Activated CD8-positive, alpha-beta memory T cell treated with anti-CD3 and anti-CD28 coated beads for 24 hours (primary cell): Measurements from ENCODE around the gene GYG1.
"Not testable (repeated sequence)": the region's sequence is repeated elsewhere in the genome, so short reads cannot be mapped to it uniquely, and the experiment has no call there.

Experiments used
- DNase-seq: peaks from one replicate; pipeline ENCODE4 v3.0.0-alpha.2; 2020

Gene GYG1

DNA sequence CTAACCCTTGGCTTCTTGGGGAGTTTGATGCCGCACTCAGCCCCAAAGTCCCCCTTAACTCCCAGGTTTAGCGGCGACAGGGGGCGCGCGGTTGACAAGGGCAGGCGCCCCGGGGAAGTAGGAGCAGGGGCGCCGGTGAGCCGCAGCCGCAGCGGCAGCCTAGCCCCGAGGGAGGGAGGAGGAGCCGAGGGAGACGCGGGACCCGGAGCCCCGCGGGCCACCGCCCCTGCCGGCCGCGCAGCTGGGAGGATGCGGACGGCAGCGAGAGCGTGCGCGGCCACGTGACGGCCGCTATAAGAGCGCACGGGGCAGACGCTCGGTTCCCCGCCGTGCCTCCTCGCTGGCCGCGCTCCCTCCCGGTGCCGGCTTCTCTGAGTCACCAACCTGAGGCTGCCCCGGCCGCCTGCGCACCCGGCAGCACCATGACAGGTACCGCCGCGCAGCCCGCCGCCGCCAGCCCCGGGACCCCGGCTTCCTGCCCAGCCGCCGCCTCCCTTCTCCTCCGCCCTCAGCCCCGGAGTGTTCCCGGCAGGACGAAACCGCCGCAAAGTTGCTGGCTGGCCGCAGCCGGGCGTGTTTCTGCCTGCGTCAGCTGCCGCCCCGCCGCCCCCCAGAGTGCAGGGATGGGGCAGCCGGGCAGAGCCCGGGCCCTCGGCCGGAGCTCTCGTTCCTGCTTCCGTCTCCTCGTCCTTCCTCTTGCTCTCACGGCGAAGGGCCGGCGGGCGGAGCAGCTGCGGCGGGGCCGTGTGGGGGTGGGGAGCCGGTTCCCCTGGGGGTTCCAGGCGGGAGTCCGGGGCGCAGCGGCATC lies at the start of gene GYG1:
Gene GYG1, plus strand, starts transcription at position 322 of the 808 bp plus-strand sequence. Its CDS starts 101 bp downstream, at position 423.
- DNase-seq, result peak; percentile 90

DNA sequence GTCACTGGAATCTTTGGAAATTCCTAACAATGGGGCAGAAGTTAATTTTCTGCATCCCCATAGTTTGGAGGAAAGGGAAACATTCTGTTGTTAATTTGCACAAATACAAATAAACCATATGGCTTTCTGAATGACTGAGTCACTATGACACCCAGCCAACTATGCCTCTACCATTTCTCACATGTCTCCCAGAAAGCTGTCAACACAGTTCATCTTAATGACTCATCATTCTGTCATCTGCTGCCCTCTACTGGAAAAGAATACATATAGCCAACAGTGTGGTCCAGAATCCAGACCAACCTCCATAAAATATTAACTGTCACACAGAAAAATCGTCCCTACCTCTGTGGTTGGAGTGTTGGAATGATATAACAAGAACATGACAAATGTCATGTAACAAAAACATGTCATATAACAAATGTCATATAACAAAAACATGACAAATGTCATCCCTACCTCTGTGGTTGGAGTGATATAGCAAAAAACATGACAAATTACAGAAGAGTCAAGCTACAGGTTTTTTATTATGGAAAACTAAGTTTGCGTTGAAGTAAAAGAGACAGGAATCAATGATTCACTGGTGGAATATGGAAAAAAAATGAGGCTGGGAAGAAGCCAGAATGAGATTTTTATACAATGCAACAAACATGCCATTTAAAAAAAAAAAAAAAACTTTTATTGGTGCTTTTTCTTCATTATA lies 47.7 kb upstream of the GYG1 start:
- DNase-seq, result no peak

- no peak for DNase-seq
These were observed 46.2 kb upstream of the GYG1 start for GRCh38 chr3:148945116-148945515.

GRCh38 chr3:148948913-148949657 lies 42.3 kb upstream of the GYG1 start:
- DNase-seq, result no peak

DNA sequence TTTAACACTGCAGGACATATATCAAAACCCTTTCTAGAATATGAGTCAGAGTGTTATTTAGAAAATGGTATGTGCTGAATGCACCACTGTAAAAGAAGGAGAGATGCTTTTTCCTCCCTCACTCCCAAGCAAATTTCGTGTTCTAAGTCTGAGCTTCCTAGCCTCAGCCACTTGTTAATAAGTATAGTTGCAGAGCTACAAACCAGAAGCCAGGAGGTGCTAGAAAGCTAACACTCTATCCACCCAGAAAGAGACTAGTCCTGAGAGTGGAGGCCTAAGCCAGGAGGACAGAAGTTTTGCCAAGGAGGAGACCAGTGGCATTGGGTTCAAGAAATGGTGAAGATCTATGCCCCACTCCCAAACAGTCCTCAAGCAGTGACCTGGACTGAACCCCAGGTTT lies 40.5 kb upstream of the GYG1 start:
- no peak for DNase-seq

GRCh38 chr3:148951599-148952361 lies 39.6 kb upstream of the GYG1 start:
- no peak for DNase-seq

DNA sequence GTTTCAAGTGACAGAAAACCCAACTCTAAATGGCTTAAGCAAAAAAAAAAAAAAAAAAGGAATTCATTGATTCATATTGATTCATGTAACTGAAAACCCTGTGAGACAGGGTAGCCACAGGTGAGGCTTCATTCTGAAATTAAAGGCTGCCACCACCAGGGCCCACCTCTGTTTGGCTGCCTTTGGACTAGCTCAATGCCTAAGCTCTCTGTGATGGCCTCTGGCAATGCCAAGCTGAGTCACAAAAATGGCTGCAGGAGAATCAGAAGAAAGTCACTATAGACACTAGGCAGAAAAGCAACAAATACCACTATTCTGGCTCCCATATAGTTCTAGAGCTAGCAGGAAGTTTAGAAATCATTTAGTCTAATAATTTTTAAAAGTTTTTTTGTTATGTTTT lies 38.2 kb upstream of the GYG1 start:
- DNase-seq, result no peak

- no peak for DNase-seq
These were observed 36.4 kb upstream of the GYG1 start for GRCh38 chr3:148954981-148955380.

DNA sequence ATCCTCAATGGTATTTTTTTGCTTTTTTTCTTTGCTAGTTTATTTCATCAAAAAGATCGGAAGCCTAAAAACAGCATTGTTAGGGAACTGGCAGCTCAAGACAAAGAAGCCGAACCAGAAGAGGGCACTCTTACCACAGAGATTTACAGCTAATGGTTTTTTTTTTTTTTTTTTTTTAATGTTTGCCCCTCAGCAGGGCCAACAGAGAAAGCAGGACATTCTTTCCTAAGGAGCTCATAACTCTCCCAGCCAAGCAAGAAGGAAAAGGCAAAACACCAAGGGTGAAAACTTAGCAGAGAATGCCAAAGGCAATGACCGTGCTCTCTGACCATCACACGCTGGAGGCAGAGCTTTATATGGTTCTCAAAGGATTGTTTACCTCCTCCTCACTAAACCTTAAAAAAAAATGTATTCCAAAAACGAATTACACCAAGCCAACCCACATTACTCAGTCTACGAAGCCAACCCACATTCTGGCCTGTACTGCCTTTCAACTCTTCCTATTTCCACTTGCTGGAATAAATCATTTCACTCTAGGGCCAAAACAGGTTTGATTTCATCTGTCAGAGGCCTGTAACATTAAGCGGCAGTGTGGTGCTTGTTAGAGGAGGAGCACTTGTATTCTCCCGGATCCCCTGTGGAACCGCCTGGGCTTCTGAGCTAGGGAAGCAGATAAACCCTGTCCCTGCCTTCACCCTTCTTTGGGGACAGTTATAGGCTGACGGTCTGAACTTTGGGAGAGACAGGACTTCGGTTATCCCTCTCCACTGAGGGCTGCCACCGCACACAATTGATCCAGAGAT lies 35.6 kb upstream of the GYG1 start:
- no peak for DNase-seq

GRCh38 chr3:148957586-148957985 lies 33.8 kb upstream of the GYG1 start:
- no peak for DNase-seq

GRCh38 chr3:148958696-148959095 lies 32.6 kb upstream of the GYG1 start:
- DNase-seq, result no peak

GRCh38 chr3:148962513-148962912 lies 28.8 kb upstream of the GYG1 start:
- DNase-seq, result no peak

GRCh38 chr3:148964809-148965208 lies 26.5 kb upstream of the GYG1 start:
- no peak for DNase-seq

GRCh38 chr3:148968321-148968720 lies 23.0 kb upstream of the GYG1 start:
- no peak for DNase-seq

DNA sequence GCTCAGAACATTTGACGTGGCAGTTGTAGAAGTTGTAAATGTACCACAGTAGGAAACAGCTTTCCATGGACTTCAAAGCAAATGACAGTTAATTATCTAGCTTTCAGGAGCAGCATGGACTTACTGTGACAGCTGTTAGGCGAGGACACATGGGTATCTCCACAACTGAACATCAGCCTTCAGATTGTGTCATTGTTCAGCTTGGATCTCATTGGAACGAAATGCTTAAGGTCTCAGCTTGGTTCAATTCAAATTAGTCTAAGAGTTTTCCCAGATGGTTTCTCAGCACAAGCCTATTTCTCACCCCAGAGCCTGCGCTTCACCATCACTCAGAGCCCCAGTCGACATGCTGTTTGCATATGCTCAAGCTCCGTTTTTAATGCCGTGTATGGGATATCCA lies 21.1 kb upstream of the GYG1 start:
- no peak for DNase-seq

DNA sequence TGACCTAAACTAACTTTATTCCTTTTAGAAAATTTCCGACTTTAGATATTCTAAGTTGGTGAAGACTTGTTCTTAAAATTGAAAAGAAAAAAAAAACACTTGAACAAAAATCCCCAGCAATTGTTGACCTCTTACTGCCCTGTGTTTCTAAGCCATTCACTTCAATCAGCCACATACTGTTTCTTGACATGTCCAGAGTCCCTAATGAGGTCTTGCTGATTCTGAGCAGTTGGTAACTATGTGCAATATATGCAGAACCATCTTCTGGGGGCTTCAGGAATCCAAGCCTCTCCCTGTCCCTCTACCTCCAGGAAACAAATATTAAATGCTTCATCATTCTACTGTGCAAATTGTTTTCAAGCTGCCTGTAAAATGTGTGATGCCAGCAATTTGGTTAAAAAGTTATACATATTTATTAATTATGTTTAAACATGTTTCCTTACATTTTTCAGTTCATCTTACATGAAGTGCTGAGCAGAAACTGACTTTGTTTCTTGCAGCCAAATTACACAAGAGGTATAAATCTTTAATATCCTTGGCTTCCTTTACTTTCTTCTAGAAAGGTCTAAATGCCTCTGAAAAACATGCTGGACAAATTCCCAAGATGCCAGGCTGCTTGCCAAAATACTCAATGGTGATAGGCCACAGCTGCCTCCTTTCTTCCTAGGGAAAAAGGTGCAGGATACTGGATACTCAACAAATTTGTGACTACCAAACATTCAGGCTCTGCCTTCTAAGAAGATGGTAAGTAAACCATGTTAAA lies 19.8 kb upstream of the GYG1 start:
- DNase-seq, result no peak

- no peak for DNase-seq
These were observed 16.6 kb upstream of the GYG1 start for GRCh38 chr3:148974726-148975125.

DNA sequence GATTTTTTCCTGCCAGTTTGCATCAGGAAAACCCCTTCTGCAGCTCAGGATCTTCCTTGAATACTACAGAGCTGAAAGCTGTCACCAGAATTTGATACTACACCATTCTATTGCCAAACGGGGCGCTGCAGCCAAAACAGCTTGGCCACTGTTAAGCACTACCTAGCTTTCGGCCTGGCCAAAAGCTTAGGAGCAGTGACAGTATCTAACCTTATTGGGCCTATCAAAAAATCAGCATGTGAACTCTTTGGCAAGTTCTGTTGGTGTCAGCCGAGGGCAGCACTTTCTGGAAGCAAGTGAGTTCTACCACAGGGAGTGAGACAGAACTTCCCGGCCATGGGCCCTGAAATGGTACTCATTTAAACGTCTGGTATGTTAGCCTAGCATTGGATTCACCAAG lies 16.1 kb upstream of the GYG1 start:
- no peak for DNase-seq

DNA sequence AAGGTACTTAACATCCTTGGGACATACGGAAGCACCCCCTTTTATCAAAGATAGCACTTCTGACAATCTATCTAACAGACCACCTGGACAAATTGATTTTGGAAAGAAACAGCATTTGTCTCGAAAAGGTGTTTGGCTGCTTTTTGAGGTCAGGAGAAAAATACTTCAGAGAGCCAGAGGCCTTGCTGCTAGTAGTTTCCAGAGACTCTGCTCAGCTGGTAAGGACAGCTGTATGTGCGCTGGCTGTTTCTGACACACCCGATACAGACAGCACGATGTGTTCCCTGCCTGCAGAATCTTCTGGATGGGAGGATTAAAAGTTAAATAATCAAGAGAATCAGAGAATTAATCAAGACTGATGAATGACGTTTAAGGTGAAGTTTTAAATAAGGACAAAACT lies 15.6 kb upstream of the GYG1 start:
- no peak for DNase-seq

GRCh38 chr3:148981273-148981672 lies 10.1 kb upstream of the GYG1 start:
- DNase-seq, result no peak

- DNase-seq, result not testable (repeated sequence)
These were observed 3.8 kb upstream of the GYG1 start for GRCh38 chr3:148987551-148987950.
